H1 (cell line): Measurements from ENCODE around the gene MMAB. TPM values are rescaled to one million over a fixed set of nuclear protein-coding genes. Genes with fewer than 3 reads are reported as not detected.

Source experiments
- CHD7 ChIP-seq: fragments of 300-600 bp; sonication (generic); IDR thresholded peaks from 2 replicates; pipeline ENCODE4 v1.7.1; 2012; ENCODE audit warnings: low read length, moderate library complexity, mild to moderate bottlenecking, inconsistent platforms; ENCODE audit not compliant: insufficient replicate concordance
- CTCF ChIP-seq, 3 experiments: IDR thresholded peaks; 1 replicate in 2 of 3; 2 replicates in 1 of 3; pipeline versions ENCODE4 v1.5.1 to v1.6.1; 2011; ENCODE audit warnings: low read length in 3 of 3, mild to moderate bottlenecking in 3 of 3, inconsistent platforms in 2 of 3, low read depth in 1 of 3, moderate library complexity in 1 of 3; ENCODE audit not compliant: insufficient read depth in 1 of 3; ENCODE audit errors: control extremely low read depth in 1 of 3
- EP300 ChIP-seq, 2 experiments: IDR thresholded peaks; 1 replicate in 1 of 2; 2 replicates in 1 of 2; pipeline ENCODE4 v1.6.1; 2011 to 2012; ENCODE audit warnings: low read depth in 2 of 2, low read length in 2 of 2, mild to moderate bottlenecking in 2 of 2, borderline replicate concordance in 1 of 2, inconsistent platforms in 1 of 2, moderate library complexity in 1 of 2
- FOSL1 ChIP-seq: IDR thresholded peaks from 2 replicates; pipeline ENCODE4 v1.6.1; 2011; ENCODE audit warnings: mild to moderate bottlenecking, low read depth, low read length, moderate library complexity; ENCODE audit not compliant: insufficient read depth
- GABPA ChIP-seq: IDR thresholded peaks from 2 replicates; pipeline ENCODE4 v1.6.1; 2011; ENCODE audit warnings: mild to moderate bottlenecking, low read length, moderate library complexity, borderline replicate concordance; ENCODE audit not compliant: insufficient read depth
- NRF1 ChIP-seq: IDR thresholded peaks from 2 replicates; pipeline ENCODE4 v1.6.1; 2011; ENCODE audit warnings: mild to moderate bottlenecking, low read depth, low read length, improper control_type of control experiment
- YY1 ChIP-seq: IDR thresholded peaks from 2 replicates; pipeline ENCODE4 v1.6.1; 2011; ENCODE audit warnings: low read depth, mild to moderate bottlenecking, low read length
- polyA plus RNA-seq, 7 experiments: library from polyadenylated mRNA; depleted of rRNA in 3 of 7; stranded (reverse) in 5 of 7; unstranded in 2 of 7; fragments of >200 nt in 5 of 7; fragments of 200-250 nt in 2 of 7; gene quantifications; 1 replicate in 5 of 7; 2 replicates in 1 of 7; 4 replicates in 1 of 7; pipeline versions ENCODE4 v1.2.1 to v1.2.3, GENCODE V29; 2011 to 2013; ENCODE audit warnings: missing spikeins in 2 of 7, mixed read lengths in 2 of 7
- total RNA-seq: library from RNA; stranded (reverse); fragmentation: NEBNext Ultra II Directional; extraction: Animal tissue kit (Norgen Biotek cat#: 25700); gene quantifications from 2 replicates; pipeline ENCODE4 v1.2.1, GENCODE V29; 2021

The MMAB gene
- total and polyA plus RNA-seq, 2 of the 8 experiments (the other 6 are each of a cell fraction or from before 2014, with no cell fraction given) = 12.9 to 18.5 TPM

- TF ChIP-seq CHD7 = no peak
- TF ChIP-seq YY1 = no peak
- TF ChIP-seq NRF1 = no peak
- no peak for TF ChIP-seq FOSL1
- no peak for TF ChIP-seq GABPA
- no peak for TF ChIP-seq EP300 (IDR thresholded peaks at IDR 0.05; ENCODE audit: borderline replicate concordance in 1 of 2, low read depth in 2 of 2, low read length in 2 of 2)
- TF ChIP-seq CTCF (IDR thresholded peaks at IDR 0.05; ENCODE audit: control extremely low read depth in 1 of 3, insufficient read depth in 1 of 3, low read depth in 1 of 3, low read length in 3 of 3) = no peak
These were observed 14.6 kb upstream of the MMAB start (continued) for GRCh38 chr12:109587921-109588320.
